Esophagus (tissue), 2 donors: ENCODE measurements around the gene SUPT7L. TPM values are rescaled to one million over a fixed set of nuclear protein-coding genes. Genes with fewer than 3 reads are reported as not detected.

Source experiments
- H3K27ac ChIP-seq, 2 donors: one replicate each; pipeline ENCODE4 v1.5.1; 2013; ENCODE audit warnings: low read depth in 2 of 2, mild to moderate bottlenecking in 2 of 2, inconsistent platforms in 1 of 2, low read length in 1 of 2, moderate library complexity in 1 of 2
- H3K27me3 ChIP-seq, 2 donors: one replicate each; pipeline ENCODE4 v1.6.1; 2013; ENCODE audit warnings: low read length in 2 of 2, control low read depth in 1 of 2, mild to moderate bottlenecking in 1 of 2; ENCODE audit not compliant: insufficient read depth in 2 of 2, control insufficient read depth in 1 of 2
- H3K36me3 ChIP-seq, 2 donors: one replicate each; pipeline ENCODE4 v1.6.1; 2013; ENCODE audit warnings: low read length in 1 of 2; ENCODE audit not compliant: control insufficient read depth in 2 of 2, insufficient read depth in 2 of 2
- H3K4me1 ChIP-seq, 2 donors: one replicate each; pipeline ENCODE4 v1.6.1; 2013; ENCODE audit warnings: low read length in 1 of 2; ENCODE audit not compliant: control insufficient read depth in 2 of 2, insufficient read depth in 2 of 2
- H3K4me3 ChIP-seq, 2 donors: one replicate each; pipeline ENCODE4 v1.5.1; 2013; ENCODE audit warnings: low read length in 2 of 2, mild to moderate bottlenecking in 2 of 2, low read depth in 1 of 2, moderate library complexity in 1 of 2
- H3K9me3 ChIP-seq, 2 donors: one replicate each; pipeline ENCODE4 v1.6.1; 2013; ENCODE audit warnings: mild to moderate bottlenecking in 2 of 2, low read depth in 1 of 2, low read length in 1 of 2, moderate library complexity in 1 of 2; ENCODE audit not compliant: control insufficient read depth in 2 of 2, insufficient read depth in 1 of 2
- WGBS, 2 donors: extraction: QIAGEN DNeasy Blood & Tissue Kit; methylation state at CpG; one replicate each; pipeline ENCODE4 v1.1.7; 2013; 5-methylcytosine and 5-hydroxymethylcytosine counted together
- polyA plus RNA-seq, 2 donors: library from polyadenylated mRNA; stranded (reverse); fragments of 200-250 nt; gene quantifications; one replicate each; pipeline ENCODE4 v1.2.3, GENCODE V29; 2013
- donor health status: healthy with polysubstance abuse.
- donor health status: Bipolar disorder and iron deficiency.

SUPT7L gene
- polyA plus RNA-seq, 2 donors = 16.6 to 22.8 TPM

GRCh38 chr2:27667446-27667845, 4.0 kb upstream of the SUPT7L start:
- H3K27me3 ChIP-seq = no peaks in the 10 kb centered on the region
- no peak overlapping the region for H3K27ac ChIP-seq
- H3K4me1 ChIP-seq = no peaks in the 10 kb centered on the region
- H3K36me3 ChIP-seq = peaks cover 0 to 4% of the 10 kb centered on the region in 2 donors
- H3K4me3 ChIP-seq = no peak overlapping the region
- 73 to 80% methylated on average over 1 of the region's 1 CpG for WGBS, 2 donors
- H3K9me3 ChIP-seq = no peaks in the 10 kb centered on the region

GRCh38 chr2:27664622-27665363, 1.4 kb upstream of the SUPT7L start:
- WGBS, 2 donors = 84 to 85% methylated on average over 16 of the region's 16 CpGs
- Histone ChIP-seq H3K9me3 (no peaks in the 10 kb centered on the region), H3K4me3 (peak overlapping the region; percentile 81 to 87), H3K36me3 (peaks cover 7 to 9% of the 10 kb centered on the region in 2 donors), H3K27ac (peak overlapping the region in 1 of 2 donors; percentile 98), H3K27me3 (no peaks in the 10 kb centered on the region), H3K4me1 (no peaks in the 10 kb centered on the region)

GRCh38 chr2:27664154-27664574, 750 bp upstream of the SUPT7L start:
- peak overlapping the region; percentile 86 to 98 for H3K27ac ChIP-seq

GRCh38 chr2:27661371-27661770, 2.0 kb downstream of the SUPT7L start:
- H3K27ac ChIP-seq = no peak overlapping the region
- peaks cover 9 to 14% of the 10 kb centered on the region in 2 donors for H3K36me3 ChIP-seq
- H3K4me1 ChIP-seq = no peaks in the 10 kb centered on the region
- no peaks in the 10 kb centered on the region for H3K9me3 ChIP-seq
- no peak overlapping the region for H3K4me3 ChIP-seq
- no peaks in the 10 kb centered on the region for H3K27me3 ChIP-seq
- 83 to 84% methylated on average over 1 of the region's 1 CpG for WGBS, 2 donors

More at GRCh38 chr2:27664154-27664574, 750 bp upstream of the SUPT7L start:
- no peaks in the 10 kb centered on the region for H3K4me1 ChIP-seq
- no peaks in the 10 kb centered on the region for H3K9me3 ChIP-seq
- H3K27me3 ChIP-seq = no peaks in the 10 kb centered on the region
- peaks cover 7 to 9% of the 10 kb centered on the region in 2 donors for H3K36me3 ChIP-seq
- peak overlapping the region; percentile 81 to 87 for H3K4me3 ChIP-seq
- 3 to 4% methylated on average over 28 of the region's 28 CpGs for WGBS, 2 donors

- 69 to 76% methylated on average over 7 of the region's 7 CpGs for WGBS, 2 donors
- Histone ChIP-seq H3K9me3 (no peaks in the 10 kb centered on the region), H3K27me3 (no peaks in the 10 kb centered on the region), H3K27ac (no peak overlapping the region), H3K4me3 (no peak overlapping the region), H3K4me1 (no peaks in the 10 kb centered on the region), H3K36me3 (peaks cover 11 to 16% of the 10 kb centered on the region in 2 donors)
These were observed 8.1 kb downstream of the SUPT7L start for GRCh38 chr2:27655155-27655951.

GRCh38 chr2:27653397-27653796, 10.0 kb downstream of the SUPT7L start:
- Histone ChIP-seq H3K36me3 (peaks cover 7 to 19% of the 10 kb centered on the region in 2 donors), H3K4me3 (no peak overlapping the region), H3K27me3 (no peaks in the 10 kb centered on the region), H3K27ac (no peak overlapping the region), H3K9me3 (no peaks in the 10 kb centered on the region), H3K4me1 (no peaks in the 10 kb centered on the region)
- WGBS, 2 donors = 81 to 85% methylated on average over 2 of the region's 2 CpGs

GRCh38 chr2:27652790-27653189, 10.6 kb downstream of the SUPT7L start:
- Histone ChIP-seq H3K4me3 (no peak overlapping the region), H3K4me1 (no peaks in the 10 kb centered on the region), H3K27ac (no peak overlapping the region), H3K27me3 (no peaks in the 10 kb centered on the region), H3K36me3 (peaks cover 7 to 20% of the 10 kb centered on the region in 2 donors), H3K9me3 (no peaks in the 10 kb centered on the region)
- WGBS, 2 donors = 83 to 86% methylated on average over 1 of the region's 1 CpG

GRCh38 chr2:27652341-27652740, 11.1 kb downstream of the SUPT7L start:
- Histone ChIP-seq H3K27me3 (no peaks in the 10 kb centered on the region), H3K4me1 (no peaks in the 10 kb centered on the region), H3K9me3 (no peaks in the 10 kb centered on the region), H3K27ac (no peak overlapping the region), H3K36me3 (peaks cover 6 to 20% of the 10 kb centered on the region in 2 donors), H3K4me3 (no peak overlapping the region)

GRCh38 chr2:27651056-27651455, 12.4 kb downstream of the SUPT7L start:
- H3K36me3 ChIP-seq = peaks cover 2 to 19% of the 10 kb centered on the region in 2 donors
- H3K27ac ChIP-seq = no peak overlapping the region
- no peaks in the 10 kb centered on the region for H3K27me3 ChIP-seq
- H3K4me3 ChIP-seq = no peak overlapping the region
- 78 to 80% methylated on average over 4 of the region's 4 CpGs for WGBS, 2 donors
- H3K4me1 ChIP-seq = no peaks in the 10 kb centered on the region
- no peaks in the 10 kb centered on the region for H3K9me3 ChIP-seq
